HuH-7 (cell line): ENCODE data around the gene MIS18A.
"Not testable (repeated sequence)": the region's sequence is repeated elsewhere in the genome, so short reads cannot be mapped to it uniquely, and the experiment has no call there.

Experiments used
- DNase-seq: peaks from one replicate; pipeline ENCODE4 v3.0.0; 2011; ENCODE audit warnings: low spot score

The MIS18A gene

GRCh38 chr21:32278518-32279376 lies at the start of gene MIS18A:
Gene MIS18A, minus strand, starts transcription at chr21:32279049. Its CDS starts 35 bp downstream, at chr21:32279014.
- peak; percentile 87 for DNase-seq

GRCh38 chr21:32328595-32328994 lies 49.7 kb upstream of the MIS18A start:
- DNase-seq: no peak

GRCh38 chr21:32325706-32326105 lies 46.9 kb upstream of the MIS18A start:
- no peak for DNase-seq

GRCh38 chr21:32322676-32323075 lies 43.8 kb upstream of the MIS18A start:
- no peak for DNase-seq

- no peak for DNase-seq
Measured at GRCh38 chr21:32322103-32322502, 43.3 kb upstream of the MIS18A start.

- DNase-seq: no peak
Measured at GRCh38 chr21:32321480-32321879, 42.6 kb upstream of the MIS18A start.

- no peak for DNase-seq
Measured at GRCh38 chr21:32320726-32321125, 41.9 kb upstream of the MIS18A start.

- DNase-seq: no peak
Measured at GRCh38 chr21:32320059-32320458, 41.2 kb upstream of the MIS18A start.

- DNase-seq: no peak
Measured at GRCh38 chr21:32319012-32319411, 40.2 kb upstream of the MIS18A start.

GRCh38 chr21:32317726-32318125 lies 38.9 kb upstream of the MIS18A start:
- no peak for DNase-seq

- no peak for DNase-seq
Measured at GRCh38 chr21:32316361-32317215, 37.7 kb upstream of the MIS18A start.

GRCh38 chr21:32315511-32316281 lies 36.8 kb upstream of the MIS18A start:
- no peak for DNase-seq

- no peak for DNase-seq
Measured at GRCh38 chr21:32314806-32315205, 36.0 kb upstream of the MIS18A start.

- DNase-seq: no peak
Measured at GRCh38 chr21:32312976-32313375, 34.1 kb upstream of the MIS18A start.

- no peak for DNase-seq
Measured at GRCh38 chr21:32312326-32312725, 33.5 kb upstream of the MIS18A start.

- DNase-seq: no peak
Measured at GRCh38 chr21:32311621-32312020, 32.8 kb upstream of the MIS18A start.

GRCh38 chr21:32310976-32311375 lies 32.1 kb upstream of the MIS18A start:
- not testable (repeated sequence) for DNase-seq

- no peak for DNase-seq
Measured at GRCh38 chr21:32309906-32310460, 31.1 kb upstream of the MIS18A start.

- no peak for DNase-seq
Measured at GRCh38 chr21:32308696-32309095, 29.8 kb upstream of the MIS18A start.

GRCh38 chr21:32307706-32308105 lies 28.9 kb upstream of the MIS18A start:
- no peak for DNase-seq

- DNase-seq: peak; percentile 34
Measured at GRCh38 chr21:32306021-32306780, 27.4 kb upstream of the MIS18A start.
